ENCODE results near the gene AADACL4. TPM values are rescaled to one million over a fixed set of nuclear protein-coding genes. Genes with fewer than 3 reads are reported as not detected.

The AADACL4 gene
- polyA plus RNA-seq, 1 donor from 2014 or later, result not detected

DNA sequence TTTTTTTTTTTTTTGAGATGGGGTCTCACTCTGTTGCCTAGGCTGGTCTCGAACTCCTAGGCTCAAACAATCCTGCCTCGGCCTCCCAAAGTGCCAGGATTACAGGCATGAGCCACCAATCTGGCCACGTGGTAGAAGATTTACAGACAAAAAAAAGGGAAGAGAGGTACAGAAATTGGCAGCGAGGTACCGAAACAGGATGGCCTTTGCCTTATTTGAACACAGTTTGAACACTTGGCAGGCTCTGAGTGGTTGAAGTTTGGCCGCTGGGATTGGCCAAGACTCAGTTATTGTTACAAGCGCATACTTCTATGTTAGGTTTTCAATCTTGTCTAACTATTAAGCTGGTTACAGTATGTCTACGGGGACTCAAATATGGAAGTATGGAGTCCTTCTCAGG, 6.2 kb upstream of the AADACL4 start:
- Histone ChIP-seq H3K9ac (ENCODE audit: low read length) (no peak overlapping the region), H3K27ac (ENCODE audit: low read length) (no peak overlapping the region), H3K4me3 (ENCODE audit: low read length) (no peak overlapping the region), H3F3A (ENCODE audit: insufficient read depth, low read length, poor library complexity, severe bottlenecking) (no peaks in the 10 kb centered on the region), H3K9me3 (ENCODE audit: low read length) (no peaks in the 10 kb centered on the region), H2AFZ (ENCODE audit: low read depth, low read length) (no peak overlapping the region), H3K79me2 (replicated peaks; ENCODE audit: insufficient read depth, low read length) (no peaks in the 10 kb centered on the region), H3K9me2 (ENCODE audit: insufficient read depth, low read length) (no peaks in the 10 kb centered on the region), H4K20me1 (ENCODE audit: insufficient read depth) (no peaks in the 10 kb centered on the region), H3K4me2 (ENCODE audit: low read length) (no peak overlapping the region), H3K27me3 (ENCODE audit: insufficient read depth, low read depth, low read length) (no peaks in the 10 kb centered on the region), H3K36me3 (ENCODE audit: insufficient read depth, low read length) (no peaks in the 10 kb centered on the region)
- TF ChIP-seq, protein P1, sequence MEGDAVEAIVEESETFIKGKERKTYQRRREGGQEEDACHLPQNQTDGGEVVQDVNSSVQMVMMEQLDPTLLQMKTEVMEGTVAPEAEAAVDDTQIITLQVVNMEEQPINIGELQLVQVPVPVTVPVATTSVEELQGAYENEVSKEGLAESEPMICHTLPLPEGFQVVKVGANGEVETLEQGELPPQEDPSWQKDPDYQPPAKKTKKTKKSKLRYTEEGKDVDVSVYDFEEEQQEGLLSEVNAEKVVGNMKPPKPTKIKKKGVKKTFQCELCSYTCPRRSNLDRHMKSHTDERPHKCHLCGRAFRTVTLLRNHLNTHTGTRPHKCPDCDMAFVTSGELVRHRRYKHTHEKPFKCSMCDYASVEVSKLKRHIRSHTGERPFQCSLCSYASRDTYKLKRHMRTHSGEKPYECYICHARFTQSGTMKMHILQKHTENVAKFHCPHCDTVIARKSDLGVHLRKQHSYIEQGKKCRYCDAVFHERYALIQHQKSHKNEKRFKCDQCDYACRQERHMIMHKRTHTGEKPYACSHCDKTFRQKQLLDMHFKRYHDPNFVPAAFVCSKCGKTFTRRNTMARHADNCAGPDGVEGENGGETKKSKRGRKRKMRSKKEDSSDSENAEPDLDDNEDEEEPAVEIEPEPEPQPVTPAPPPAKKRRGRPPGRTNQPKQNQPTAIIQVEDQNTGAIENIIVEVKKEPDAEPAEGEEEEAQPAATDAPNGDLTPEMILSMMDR (IDR thresholded peaks at IDR 0.05; ENCODE audit: poor library complexity, severe bottlenecking), result no peak
- TF ChIP-seq, protein P2, sequence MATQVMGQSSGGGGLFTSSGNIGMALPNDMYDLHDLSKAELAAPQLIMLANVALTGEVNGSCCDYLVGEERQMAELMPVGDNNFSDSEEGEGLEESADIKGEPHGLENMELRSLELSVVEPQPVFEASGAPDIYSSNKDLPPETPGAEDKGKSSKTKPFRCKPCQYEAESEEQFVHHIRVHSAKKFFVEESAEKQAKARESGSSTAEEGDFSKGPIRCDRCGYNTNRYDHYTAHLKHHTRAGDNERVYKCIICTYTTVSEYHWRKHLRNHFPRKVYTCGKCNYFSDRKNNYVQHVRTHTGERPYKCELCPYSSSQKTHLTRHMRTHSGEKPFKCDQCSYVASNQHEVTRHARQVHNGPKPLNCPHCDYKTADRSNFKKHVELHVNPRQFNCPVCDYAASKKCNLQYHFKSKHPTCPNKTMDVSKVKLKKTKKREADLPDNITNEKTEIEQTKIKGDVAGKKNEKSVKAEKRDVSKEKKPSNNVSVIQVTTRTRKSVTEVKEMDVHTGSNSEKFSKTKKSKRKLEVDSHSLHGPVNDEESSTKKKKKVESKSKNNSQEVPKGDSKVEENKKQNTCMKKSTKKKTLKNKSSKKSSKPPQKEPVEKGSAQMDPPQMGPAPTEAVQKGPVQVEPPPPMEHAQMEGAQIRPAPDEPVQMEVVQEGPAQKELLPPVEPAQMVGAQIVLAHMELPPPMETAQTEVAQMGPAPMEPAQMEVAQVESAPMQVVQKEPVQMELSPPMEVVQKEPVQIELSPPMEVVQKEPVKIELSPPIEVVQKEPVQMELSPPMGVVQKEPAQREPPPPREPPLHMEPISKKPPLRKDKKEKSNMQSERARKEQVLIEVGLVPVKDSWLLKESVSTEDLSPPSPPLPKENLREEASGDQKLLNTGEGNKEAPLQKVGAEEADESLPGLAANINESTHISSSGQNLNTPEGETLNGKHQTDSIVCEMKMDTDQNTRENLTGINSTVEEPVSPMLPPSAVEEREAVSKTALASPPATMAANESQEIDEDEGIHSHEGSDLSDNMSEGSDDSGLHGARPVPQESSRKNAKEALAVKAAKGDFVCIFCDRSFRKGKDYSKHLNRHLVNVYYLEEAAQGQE (IDR thresholded peaks at IDR 0.05; ENCODE audit: borderline replicate concordance), result no peak
- TF ChIP-seq EP300 (conservative IDR thresholded peaks at IDR 0.05; ENCODE audit: poor library complexity, severe bottlenecking) (no peak), RAD21 (conservative IDR thresholded peaks at IDR 0.05) (no peak), POLR2AphosphoS5 (IDR thresholded peaks at IDR 0.05) (no peak), MXI1 (conservative IDR thresholded peaks at IDR 0.05; ENCODE audit: poor library complexity, severe bottlenecking) (no peak), EZH2 (IDR thresholded peaks at IDR 0.05; ENCODE audit: borderline replicate concordance, insufficient read depth, low read length, poor library complexity, severe bottlenecking) (no peak), SMC3 (conservative IDR thresholded peaks at IDR 0.05; ENCODE audit: poor library complexity) (no peak), TAF1 (IDR thresholded peaks at IDR 0.05; ENCODE audit: low read depth) (no peak)

DNA sequence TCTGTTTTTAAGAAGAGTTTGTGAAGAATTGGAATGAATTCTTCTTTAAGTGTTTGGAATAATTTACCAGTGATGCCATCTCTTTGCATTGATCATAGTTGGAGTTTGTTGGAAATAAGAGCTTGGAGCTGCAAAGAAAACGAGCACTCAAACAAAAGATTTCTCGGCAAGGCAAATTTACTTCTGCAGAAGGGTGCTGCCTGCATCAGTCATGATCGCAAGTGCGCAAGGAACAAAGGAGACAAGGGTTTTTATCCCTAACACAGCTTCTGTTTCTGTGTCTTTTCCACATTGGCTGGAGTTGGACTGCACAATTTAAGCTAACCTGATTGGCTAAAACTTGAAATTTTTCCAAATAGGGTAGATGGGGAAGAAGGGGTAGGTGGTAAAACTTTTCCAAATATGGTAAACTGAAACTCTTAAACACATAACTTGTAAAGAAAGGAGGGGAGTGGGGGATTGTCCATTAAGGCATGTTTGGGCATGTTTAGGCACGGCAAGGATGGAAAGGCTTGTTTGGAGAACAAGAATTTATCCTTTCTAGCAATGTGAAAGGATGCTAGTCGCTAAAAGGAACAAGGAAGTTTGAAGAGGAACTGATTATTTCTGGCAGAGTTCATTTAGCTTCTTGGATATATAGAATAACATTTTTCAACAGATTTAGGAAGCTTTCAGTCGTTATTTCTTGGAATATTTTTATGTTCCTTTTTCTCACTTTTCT, 3.5 kb upstream of the AADACL4 start:
- H3K79me2 ChIP-seq (replicated peaks; ENCODE audit: insufficient read depth, low read length), result no peaks in the 10 kb centered on the region
- H3F3A ChIP-seq (ENCODE audit: insufficient read depth, low read length, poor library complexity, severe bottlenecking), result no peaks in the 10 kb centered on the region
- no peaks in the 10 kb centered on the region for H3K27me3 ChIP-seq (ENCODE audit: insufficient read depth, low read depth, low read length)
- H3K9ac ChIP-seq (ENCODE audit: low read length), result no peak overlapping the region
- H3K27ac ChIP-seq (ENCODE audit: low read length), result no peak overlapping the region
- no peaks in the 10 kb centered on the region for H3K9me2 ChIP-seq (ENCODE audit: insufficient read depth, low read length)
- no peak overlapping the region for H3K4me2 ChIP-seq (ENCODE audit: low read length)
- TF ChIP-seq, protein P1 (IDR thresholded peaks at IDR 0.05; ENCODE audit: poor library complexity, severe bottlenecking), result no peak
- no peak for TF ChIP-seq MXI1 (conservative IDR thresholded peaks at IDR 0.05; ENCODE audit: poor library complexity, severe bottlenecking)
- no peak for TF ChIP-seq SMC3 (conservative IDR thresholded peaks at IDR 0.05; ENCODE audit: poor library complexity)
- no peak for TF ChIP-seq EP300 (conservative IDR thresholded peaks at IDR 0.05; ENCODE audit: poor library complexity, severe bottlenecking)
- no peak for TF ChIP-seq EZH2 (IDR thresholded peaks at IDR 0.05; ENCODE audit: borderline replicate concordance, insufficient read depth, low read length, poor library complexity, severe bottlenecking)
- no peak for TF ChIP-seq POLR2AphosphoS5 (IDR thresholded peaks at IDR 0.05)
- no peaks in the 10 kb centered on the region for H4K20me1 ChIP-seq (ENCODE audit: insufficient read depth)
- H3K9me3 ChIP-seq (ENCODE audit: low read length), result no peaks in the 10 kb centered on the region
- no peak overlapping the region for H2AFZ ChIP-seq (ENCODE audit: low read depth, low read length)
- H3K4me3 ChIP-seq (ENCODE audit: low read length), result no peak overlapping the region
- no peaks in the 10 kb centered on the region for H3K36me3 ChIP-seq (ENCODE audit: insufficient read depth, low read length)
